ENCODE results near the gene WDR45. TPM values are rescaled to one million over a fixed set of nuclear protein-coding genes. Genes with fewer than 3 reads are reported as not detected.

WDR45 gene
- total and polyA plus RNA-seq, 7 donors = 67.3 to 102 (median 85.7) TPM

- intact Hi-C loops (cut with DNase I) = loop anchor here in 1 of 2 donors (5.0 to 10.0 kb wide), 2 partner anchors 40 to 67 kb away; partner anchors contain the start of genes GRIPAP1 and KCND1
- peak in 1 of 2 donors; percentile 30 for DNase-seq
- H3K4me1 ChIP-seq = peaks cover 2% of the 10 kb centered on the region
- no peaks in the 10 kb centered on the region for H3K9me3 ChIP-seq
- ATAC-seq = peak in 1 of 4 donors; percentile 28
- TF ChIP-seq CTCF (IDR thresholded peaks at IDR 0.05) = no peak
- no peaks in the 10 kb centered on the region for H3K27me3 ChIP-seq (ENCODE audit: insufficient read depth in 3 of 3, low read length in 2 of 3)
- H3K4me3 ChIP-seq = peak overlapping the region; percentile 85
- 6 to 23% (median 20%) methylated on average over 9 to 10 of the region's 10 CpGs for WGBS, 3 donors
- H3K27ac ChIP-seq = peak overlapping the region; percentile 96
- peaks cover 6 to 26% of the 10 kb centered on the region in 2 donors for H3K36me3 ChIP-seq (ENCODE audit: insufficient read depth in 1 of 2, low read depth in 1 of 2)
Observed at GRCh38 chrX:49041744-49042580, 37.7 kb downstream of the WDR45 start.

- Histone ChIP-seq H3K4me1 (peaks cover 2% of the 10 kb centered on the region), H3K27ac (peak overlapping the region; percentile 96), H3K36me3 (ENCODE audit: insufficient read depth in 1 of 2, low read depth in 1 of 2) (peaks cover 6 to 39% of the 10 kb centered on the region in 2 donors), H3K9me3 (no peaks in the 10 kb centered on the region), H3K27me3 (ENCODE audit: insufficient read depth in 3 of 3, low read length in 2 of 3) (no peaks in the 10 kb centered on the region), H3K4me3 (peak overlapping the region; percentile 85)
- no peak for TF ChIP-seq CTCF (IDR thresholded peaks at IDR 0.05)
- intact Hi-C loops (cut with DNase I) = loop anchor here in 1 of 2 donors (5.0 to 10.0 kb wide), 2 partner anchors 38 to 66 kb away; partner anchors contain the start of genes GRIPAP1 and KCND1
- WGBS, 3 donors = 37 to 40% (median 38%) methylated on average over 7 of the region's 7 CpGs
- DNase-seq = no peak
- ATAC-seq = no peak
Observed at GRCh38 chrX:49040376-49040955, 39.2 kb downstream of the WDR45 start.

- whole genome bisulfite sequencing, 3 donors = 13 to 35% (median 34%) methylated on average over 4 to 9 of the region's 9 CpGs
- Histone ChIP-seq H3K9me3 (no peaks in the 10 kb centered on the region), H3K27ac (peak overlapping the region; percentile 96), H3K4me1 (peaks cover 2% of the 10 kb centered on the region), H3K4me3 (peak overlapping the region; percentile 85), H3K36me3 (ENCODE audit: insufficient read depth in 1 of 2, low read depth in 1 of 2) (peaks cover 6 to 42% of the 10 kb centered on the region in 2 donors), H3K27me3 (ENCODE audit: insufficient read depth in 3 of 3, low read length in 2 of 3) (no peaks in the 10 kb centered on the region)
- peak; percentile 25 to 50 (median 34) for ATAC-seq
- no peak for TF ChIP-seq CTCF (IDR thresholded peaks at IDR 0.05)
- DNase-seq = peak; percentile 67 to 81
- intact Hi-C loops (cut with DNase I) = loop anchor here (5.0 to 10.0 kb wide), 2 partner anchors 37 to 65 kb away; partner anchors contain the start of genes GRIPAP1 (in 2 of the 2) and KCND1 (in 1 of the 2)
Observed at GRCh38 chrX:49039598-49040375, 39.9 kb downstream of the WDR45 start.

GRCh38 chrX:49037883-49038475 lies 41.7 kb downstream of the WDR45 start:
- Histone ChIP-seq H3K27me3 (ENCODE audit: insufficient read depth in 3 of 3, low read length in 2 of 3) (no peaks in the 10 kb centered on the region), H3K9me3 (no peaks in the 10 kb centered on the region), H3K4me3 (no peak overlapping the region), H3K27ac (peak overlapping the region; percentile 16), H3K4me1 (peaks cover 2% of the 10 kb centered on the region), H3K36me3 (ENCODE audit: insufficient read depth in 1 of 2, low read depth in 1 of 2) (peaks cover 6 to 60% of the 10 kb centered on the region in 2 donors)
- 91 to 94% (median 92%) methylated on average over 14 to 15 of the region's 15 CpGs for WGBS, 3 donors
- no peak for DNase-seq
- ATAC-seq = no peak
- no peak for TF ChIP-seq CTCF (IDR thresholded peaks at IDR 0.05)
- intact Hi-C loops (cut with DNase I) = loop anchor here in 1 of 2 donors (5.0 kb wide), 1 partner anchor 36 kb away; the partner anchor contains the start of gene GRIPAP1

All from psoas muscle (tissue), 8 donors.